Adrenal gland (tissue), 12 donors: ENCODE measurements around the gene TOP3B. TPM values are rescaled to one million over a fixed set of nuclear protein-coding genes. Genes with fewer than 3 reads are reported as not detected.

Experiments
- DNase-seq, 7 donors: peaks; one replicate each; pipeline ENCODE4 v3.0.0-alpha.2; 2019 to 2020
- H3K27ac ChIP-seq, 5 donors: fragments of 200-600 bp; sonication (generic) in 4 of 5; 1 replicate in 3 of 5; 2 replicates in 2 of 5; pipeline versions ENCODE4 v1.5.1 to v1.8.0; 2016 to 2020; ENCODE audit warnings: mild to moderate bottlenecking in 1 of 5
- H3K27me3 ChIP-seq: fragments of 200-600 bp; 2 replicates; pipeline ENCODE4 v1.8.0; 2021
- H3K36me3 ChIP-seq, 2 donors: fragments of 200-600 bp; replicated peaks in 1 of 2; 1 replicate in 1 of 2; 2 replicates in 1 of 2; pipeline versions ENCODE4 v1.5.1 to v1.8.0; 2018 to 2022
- H3K4me1 ChIP-seq, 2 donors: fragments of 200-600 bp; replicated peaks in 1 of 2; 1 replicate in 1 of 2; 2 replicates in 1 of 2; pipeline versions ENCODE4 v1.5.1 to v1.8.0; 2018 to 2021
- H3K4me3 ChIP-seq, 4 donors: fragments of 200-600 bp; sonication (generic) in 3 of 4; one replicate each; pipeline ENCODE4 v1.5.1; 2016 to 2018
- H3K9me3 ChIP-seq, 3 donors: fragments of 200-600 bp; sonication (generic) in 1 of 3; replicated peaks in 1 of 3; 1 replicate in 2 of 3; 2 replicates in 1 of 3; pipeline versions ENCODE4 v1.5.1 to v1.8.0; 2016 to 2021
- POLR2A ChIP-seq, 2 donors: fragments of 450-650 bp; IDR thresholded peaks; one replicate each; pipeline ENCODE4 v1.6.1; 2017; ENCODE audit warnings: antibody characterized with exemption in 2 of 2, mild to moderate bottlenecking in 2 of 2, moderate library complexity in 1 of 2
- WGBS, 4 donors: extraction: QIAGEN DNeasy Blood & Tissue Kit in 2 of 4; methylation state at CpG; one replicate each; pipeline versions ENCODE4 v1.1.5 to v1.1.7; 2013 to 2017; 5-methylcytosine and 5-hydroxymethylcytosine counted together
- intact Hi-C, 2 donors: fragments of 100-400 bp; cut with DNase I; formaldehyde crosslinking; loops; one replicate each; pipeline versions ENCODE4 v1.14.1 to v1.15.0; 2022 to 2023
- polyA plus RNA-seq, 3 donors: library from polyadenylated mRNA; stranded (reverse); fragments of 200-250 nt in 2 of 3; fragments of 350-450 nt in 1 of 3; fragmentation: Illumina TruSeq in 1 of 3; extraction: RNeasy Lipid Tissue Mini Kit (QIAGEN cat#74804) in 1 of 3; gene quantifications; one replicate each; pipeline ENCODE4 v1.2.3, GENCODE V29; 2013 to 2014
- total RNA-seq, 9 donors: library from RNA; depleted of rRNA in 4 of 9; stranded (reverse); fragments of >200 nt in 4 of 9; fragments of 120-200 nt in 1 of 9; fragmentation: NEBNext Ultra II Directional in 1 of 9; extraction: Animal tissue kit (Norgen Biotek cat#: 25700) in 1 of 9; gene quantifications; one replicate each; pipeline versions ENCODE4 v1.1.0 to v1.2.4, GENCODE V29; 2013 to 2023
- TF ChIP-seq, protein P1 (sequence below), 6 experiments: fragments of 450-650 bp in 4 of 6; fragments of 200-600 bp in 2 of 6; sonication (generic) in 1 of 6; IDR thresholded peaks; 1 replicate in 5 of 6; 2 replicates in 1 of 6; pipeline versions ENCODE4 v1.5.1 to v1.8.0; 2016 to 2021; ENCODE audit warnings: antibody characterized with exemption in 6 of 6, mild to moderate bottlenecking in 2 of 6, moderate library complexity in 1 of 6
- donor health status: healthy with polysubstance abuse.
- donor health status: Bipolar disorder and iron deficiency.
- donor health status: DM: yes; HTN: yes; CAD: no.
- donor health status: DM: no; HTN: no; CAD: no.
- donor health status: DM: no; HTN: no; CAD: no.
- donor health status: DM: yes; HTN: yes; CAD: no.

The TOP3B gene
- total and polyA plus RNA-seq, 12 donors: 8.5 to 31.8 (median 21.8) TPM

DNA sequence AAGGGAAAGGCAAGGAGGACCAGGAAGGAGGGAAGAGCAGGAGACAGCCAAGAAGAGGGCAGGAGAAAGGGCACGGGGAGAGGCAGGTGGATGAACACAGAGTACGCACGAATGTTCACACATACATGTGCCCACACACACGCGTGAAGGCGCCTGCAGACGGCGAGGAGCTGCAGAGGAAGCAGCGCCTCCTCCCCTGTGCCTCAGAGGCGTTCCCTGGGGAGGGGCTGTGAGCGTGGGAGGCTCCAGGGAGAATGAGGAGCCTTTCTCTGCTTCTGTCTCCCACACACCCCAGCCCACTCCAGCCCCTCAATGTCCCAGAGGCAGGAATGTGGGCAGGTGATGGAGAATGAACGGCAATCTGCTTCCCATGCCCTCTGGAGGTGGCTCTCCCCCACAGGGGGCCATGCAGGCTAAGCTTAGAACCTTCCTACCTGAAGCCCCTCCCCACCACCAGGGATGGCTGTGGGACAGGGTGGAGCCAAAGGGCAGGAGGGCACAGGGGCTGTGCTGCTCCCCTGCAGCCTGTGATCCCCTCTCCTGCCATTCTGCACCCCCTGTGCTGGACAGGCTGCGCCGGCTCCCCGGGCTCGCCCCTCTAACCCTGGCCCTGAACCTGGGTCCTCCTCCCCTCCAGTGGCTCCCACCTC is 55.3 kb downstream of the TOP3B start:
- no peak for DNase-seq
- Histone ChIP-seq H3K4me1 (peaks cover 0 to 9% of the 10 kb centered on the region in 2 donors), H3K27me3 (no peaks in the 10 kb centered on the region), H3K27ac (no peak overlapping the region), H3K36me3 (peaks cover 0 to 58% of the 10 kb centered on the region in 2 donors), H3K4me3 (no peak overlapping the region), H3K9me3 (no peaks in the 10 kb centered on the region)
- TF ChIP-seq, protein P1, sequence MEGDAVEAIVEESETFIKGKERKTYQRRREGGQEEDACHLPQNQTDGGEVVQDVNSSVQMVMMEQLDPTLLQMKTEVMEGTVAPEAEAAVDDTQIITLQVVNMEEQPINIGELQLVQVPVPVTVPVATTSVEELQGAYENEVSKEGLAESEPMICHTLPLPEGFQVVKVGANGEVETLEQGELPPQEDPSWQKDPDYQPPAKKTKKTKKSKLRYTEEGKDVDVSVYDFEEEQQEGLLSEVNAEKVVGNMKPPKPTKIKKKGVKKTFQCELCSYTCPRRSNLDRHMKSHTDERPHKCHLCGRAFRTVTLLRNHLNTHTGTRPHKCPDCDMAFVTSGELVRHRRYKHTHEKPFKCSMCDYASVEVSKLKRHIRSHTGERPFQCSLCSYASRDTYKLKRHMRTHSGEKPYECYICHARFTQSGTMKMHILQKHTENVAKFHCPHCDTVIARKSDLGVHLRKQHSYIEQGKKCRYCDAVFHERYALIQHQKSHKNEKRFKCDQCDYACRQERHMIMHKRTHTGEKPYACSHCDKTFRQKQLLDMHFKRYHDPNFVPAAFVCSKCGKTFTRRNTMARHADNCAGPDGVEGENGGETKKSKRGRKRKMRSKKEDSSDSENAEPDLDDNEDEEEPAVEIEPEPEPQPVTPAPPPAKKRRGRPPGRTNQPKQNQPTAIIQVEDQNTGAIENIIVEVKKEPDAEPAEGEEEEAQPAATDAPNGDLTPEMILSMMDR (IDR thresholded peaks at IDR 0.05): no peak
- TF ChIP-seq POLR2A (IDR thresholded peaks at IDR 0.05): no peak
- 87 to 94% (median 91%) methylated on average over 15 to 16 of the region's 16 CpGs for WGBS, 4 donors
- intact Hi-C loops: no loop called here

DNA sequence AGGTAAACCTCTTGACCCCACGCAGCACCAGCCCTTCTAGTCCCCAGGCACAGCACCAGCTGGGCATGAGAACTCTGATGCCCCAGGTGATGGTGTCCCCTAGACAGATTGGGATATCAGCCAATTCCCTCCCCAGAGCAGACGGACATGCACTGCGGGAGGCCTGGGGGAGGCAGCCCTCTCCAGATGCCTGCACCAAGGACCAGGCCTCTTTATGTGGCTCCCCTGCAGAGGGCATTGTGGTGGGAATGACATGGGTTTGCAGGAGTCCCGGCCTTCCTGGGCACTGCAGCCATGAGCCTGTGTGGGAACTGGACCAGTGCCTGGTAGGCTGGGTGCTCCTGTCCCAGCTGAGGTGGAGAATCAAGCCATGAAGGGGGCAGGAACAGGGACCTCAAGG is 55.9 kb downstream of the TOP3B start:
- 90 to 95% (median 93%) methylated on average over 2 to 4 of the region's 4 CpGs; no CpG with 5 or more reads in 1 of the 4 donors for WGBS, 4 donors
- H3K36me3 ChIP-seq: peaks cover 0 to 58% of the 10 kb centered on the region in 2 donors
- H3K9me3 ChIP-seq: no peaks in the 10 kb centered on the region
- H3K27me3 ChIP-seq: no peaks in the 10 kb centered on the region
- intact Hi-C loops: no loop called here
- H3K4me3 ChIP-seq: no peak overlapping the region
- no peak overlapping the region for H3K27ac ChIP-seq
- no peak for TF ChIP-seq POLR2A (IDR thresholded peaks at IDR 0.05)
- TF ChIP-seq, protein P1 (IDR thresholded peaks at IDR 0.05): no peak
- no peak for DNase-seq
- H3K4me1 ChIP-seq: peaks cover 2 to 15% of the 10 kb centered on the region in 2 donors

DNA sequence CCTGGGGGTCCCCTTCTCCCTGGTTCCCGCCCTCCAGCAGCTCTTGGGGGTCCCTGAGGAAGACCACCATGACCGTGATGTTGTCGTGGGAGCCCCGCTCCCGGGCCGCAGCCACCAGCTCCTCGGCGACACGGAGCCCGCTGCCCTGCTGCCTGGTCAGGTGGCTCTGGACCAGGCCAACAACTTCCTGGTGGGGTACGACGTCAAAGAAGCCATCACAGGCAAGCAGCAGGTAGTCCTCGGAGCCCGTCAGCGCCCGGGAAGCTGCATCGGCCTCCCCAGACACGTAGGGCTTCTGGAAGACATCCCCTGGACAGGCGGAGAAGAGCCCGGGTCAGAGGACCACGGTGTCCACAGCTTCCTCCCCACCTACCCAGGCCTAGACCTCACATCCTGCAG is 59.4 kb downstream of the TOP3B start:
- WGBS, 4 donors: 95 to 98% (median 97%) methylated on average over 8 to 21 of the region's 21 CpGs
- intact Hi-C loops: no loop called here
- H3K27ac ChIP-seq: no peak overlapping the region

DNA sequence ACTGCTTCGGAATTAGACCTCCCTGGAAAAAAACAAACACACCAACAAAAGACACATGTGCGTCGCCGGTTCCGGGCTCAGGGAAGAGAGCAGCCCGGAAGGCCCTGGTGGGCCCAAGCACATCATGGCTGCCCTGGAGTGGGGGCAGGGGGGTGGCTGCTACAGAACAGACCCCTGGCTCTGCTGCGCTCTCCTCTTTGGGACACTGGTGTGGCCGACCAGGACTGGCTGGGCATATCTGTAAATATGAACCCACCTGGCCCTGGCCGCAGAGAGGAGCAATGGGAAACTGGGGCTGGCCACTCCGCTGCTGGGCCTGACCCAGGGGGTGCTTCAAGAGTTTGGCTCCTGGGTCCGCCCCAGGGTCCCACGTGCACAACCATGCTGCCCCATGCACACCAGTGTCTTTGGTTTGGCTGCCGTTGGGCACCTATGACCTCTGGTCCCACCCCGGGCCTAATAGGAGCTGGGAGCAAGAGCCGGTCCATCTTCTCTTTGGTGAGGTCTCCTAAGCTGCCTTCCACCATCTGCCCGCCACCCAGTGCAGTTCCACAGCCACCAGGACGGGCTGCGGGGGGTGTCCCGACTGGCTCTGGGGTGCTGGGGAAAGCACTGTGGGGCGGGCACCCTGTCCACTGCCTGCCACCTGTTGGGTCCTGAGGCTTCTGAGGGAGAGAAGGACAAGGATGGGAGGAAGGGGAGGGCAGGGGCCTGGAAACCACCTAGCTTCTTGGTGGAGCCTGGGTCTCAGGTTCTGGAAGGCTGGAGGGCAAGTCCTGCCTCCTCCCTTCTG is 60.0 kb downstream of the TOP3B start:
- Histone ChIP-seq H3K27ac (no peak overlapping the region), H3K4me3 (no peak overlapping the region), H3K9me3 (no peaks in the 10 kb centered on the region), H3K27me3 (no peaks in the 10 kb centered on the region), H3K4me1 (peaks cover 9 to 16% of the 10 kb centered on the region in 2 donors), H3K36me3 (peaks cover 0 to 27% of the 10 kb centered on the region in 2 donors)
- WGBS, 4 donors: 86 to 94% (median 91%) methylated on average over 11 to 20 of the region's 20 CpGs
- no peak for DNase-seq
- TF ChIP-seq, protein P1 (IDR thresholded peaks at IDR 0.05): no peak
- TF ChIP-seq POLR2A (IDR thresholded peaks at IDR 0.05): no peak
- intact Hi-C loops: no loop called here

More for the DNA sequence above, 59.4 kb downstream of the TOP3B start:
- Histone ChIP-seq H3K36me3 (peaks cover 0 to 27% of the 10 kb centered on the region in 2 donors), H3K27me3 (no peaks in the 10 kb centered on the region), H3K9me3 (no peaks in the 10 kb centered on the region), H3K4me3 (no peak overlapping the region), H3K4me1 (peaks cover 6 to 16% of the 10 kb centered on the region in 2 donors)
- DNase-seq: no peak
- TF ChIP-seq, protein P1 (IDR thresholded peaks at IDR 0.05): no peak
- no peak for TF ChIP-seq POLR2A (IDR thresholded peaks at IDR 0.05)
